ENCODE measurements around the gene FBXL13.
"Not testable (repeated sequence)": the region's sequence is repeated elsewhere in the genome, so short reads cannot be mapped to it uniquely, and the experiment has no call there.

The FBXL13 gene

DNA sequence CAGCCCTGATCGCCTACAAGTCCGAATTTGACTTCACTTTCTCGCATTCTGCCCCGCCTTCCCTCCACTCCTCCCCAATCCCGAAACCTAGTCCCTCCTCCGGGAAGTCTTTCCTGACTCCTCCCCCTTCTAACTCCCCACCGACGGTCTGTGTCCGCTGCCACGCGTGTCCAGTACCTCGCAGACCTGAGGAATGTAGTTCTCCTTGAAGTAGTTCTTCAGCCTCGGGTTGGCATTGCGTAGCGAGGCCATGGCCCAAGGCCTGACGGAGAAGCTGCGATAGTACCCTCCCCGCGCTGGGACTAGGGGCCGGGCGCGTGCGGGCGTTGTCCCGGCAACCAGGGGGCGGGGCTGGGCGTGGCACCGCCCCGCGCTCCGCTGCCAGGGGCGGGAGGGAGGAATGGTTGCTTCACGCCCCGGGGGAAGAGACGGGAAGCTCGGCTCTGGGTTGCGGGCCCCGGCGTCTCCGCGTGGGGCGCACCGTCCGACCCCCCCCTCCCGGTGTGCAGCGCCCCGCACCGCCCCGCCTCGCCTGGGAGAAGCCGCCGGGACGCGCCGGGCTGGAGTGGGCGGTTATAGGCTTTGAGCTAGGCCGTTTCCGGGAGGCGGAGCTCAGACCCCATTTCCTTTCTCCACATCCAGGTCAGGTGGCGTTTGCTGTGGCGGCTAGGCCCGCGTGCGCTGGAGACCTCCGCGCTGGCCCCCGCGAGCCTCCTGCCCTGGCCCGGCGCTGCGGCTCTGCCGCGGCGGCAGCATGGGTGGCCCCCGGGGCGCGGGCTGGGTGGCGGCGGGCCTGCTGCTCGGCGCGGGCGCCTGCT, at the start of gene FBXL13, which contains the start of gene ARMC10:
Gene FBXL13 (minus strand): TSS at position 278 of the 818 bp plus-strand sequence.
Gene ARMC10 (plus strand): TSS at position 622 of the 818 bp plus-strand sequence. CDS start 133 bp downstream, at position 755.
- DNase-seq: peak; percentile 76

DNA sequence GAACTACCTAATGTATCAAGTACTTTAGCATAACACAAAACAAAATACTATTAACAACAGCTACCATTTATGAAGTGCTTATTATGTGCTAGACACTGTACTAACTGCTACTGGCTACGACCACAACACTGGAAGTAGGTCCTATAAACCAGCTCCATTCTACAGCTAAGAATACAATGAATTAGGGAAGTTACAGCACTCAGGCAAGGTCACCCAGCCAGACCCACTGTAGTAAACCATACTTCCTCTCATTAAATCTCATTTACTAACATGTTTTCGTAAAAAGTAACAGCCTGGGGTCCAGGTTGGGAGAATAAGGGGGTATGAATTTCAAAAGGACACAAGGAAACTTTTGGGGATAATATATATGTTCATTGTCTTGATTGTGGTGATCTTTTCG, 48.9 kb upstream of the FBXL13 start:
- DNase-seq: no peak

DNA sequence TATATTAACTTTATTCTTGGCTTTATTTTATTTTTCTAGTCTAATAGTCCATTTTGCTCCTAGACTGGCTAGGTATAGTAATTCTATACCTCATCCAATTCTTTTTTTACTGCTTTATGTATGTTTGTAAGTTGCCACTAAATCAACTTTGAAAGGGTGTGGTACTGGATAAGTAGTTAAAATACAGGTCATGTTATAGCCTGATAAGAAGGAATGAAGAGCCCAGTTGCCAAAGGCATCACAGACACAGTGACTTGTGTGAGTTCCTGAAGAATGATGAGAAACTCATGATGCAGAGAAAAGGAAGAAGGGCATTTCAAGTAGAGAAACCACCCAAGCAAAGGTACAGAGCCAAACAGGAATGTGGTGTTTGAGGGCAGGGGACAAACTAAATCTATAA, 47.0 kb upstream of the FBXL13 start:
- DNase-seq: no peak

DNA sequence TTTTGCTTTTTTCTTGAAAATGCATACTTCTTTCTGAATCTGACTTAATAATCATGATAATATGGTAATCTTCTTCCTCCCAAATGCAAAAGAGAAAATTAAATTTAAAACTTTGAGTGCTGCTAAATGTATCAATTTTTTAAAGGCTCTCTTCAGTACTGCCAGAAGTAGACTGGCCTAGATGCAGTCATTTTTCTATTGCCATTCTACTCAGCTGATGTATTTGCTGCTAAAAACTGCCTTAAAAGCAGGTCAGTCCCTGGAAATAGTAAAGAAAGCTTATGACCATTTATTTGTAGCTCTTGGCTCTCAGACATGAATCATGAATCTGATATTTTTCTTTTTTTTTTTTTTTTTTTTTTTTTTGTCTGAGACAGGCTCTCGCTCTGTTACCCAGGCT, 45.8 kb upstream of the FBXL13 start:
- no peak for DNase-seq

DNA sequence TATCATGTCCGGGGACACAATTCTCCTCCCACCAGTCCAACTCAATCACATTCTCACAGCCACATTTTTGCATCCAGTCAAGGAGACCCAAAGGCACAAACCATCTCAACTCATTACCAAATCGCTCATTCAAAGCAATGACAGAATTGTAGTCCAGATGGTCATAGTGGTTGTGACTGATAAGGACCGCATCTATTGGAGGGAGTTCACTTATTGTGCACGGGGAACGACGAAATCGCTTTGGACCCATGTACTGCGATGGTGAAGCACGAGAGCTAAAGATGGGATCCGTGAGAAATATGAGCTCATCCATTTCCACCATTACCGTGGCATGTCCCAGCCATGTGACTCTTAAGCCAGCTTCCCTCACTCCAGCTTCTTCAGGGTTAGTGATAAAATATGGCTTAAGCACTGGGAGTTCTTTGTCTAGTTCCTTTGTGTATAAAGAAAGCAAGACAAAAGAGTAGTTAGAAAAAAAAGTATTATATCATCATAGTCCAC, 45.2 kb upstream of the FBXL13 start:
- DNase-seq: no peak

DNA sequence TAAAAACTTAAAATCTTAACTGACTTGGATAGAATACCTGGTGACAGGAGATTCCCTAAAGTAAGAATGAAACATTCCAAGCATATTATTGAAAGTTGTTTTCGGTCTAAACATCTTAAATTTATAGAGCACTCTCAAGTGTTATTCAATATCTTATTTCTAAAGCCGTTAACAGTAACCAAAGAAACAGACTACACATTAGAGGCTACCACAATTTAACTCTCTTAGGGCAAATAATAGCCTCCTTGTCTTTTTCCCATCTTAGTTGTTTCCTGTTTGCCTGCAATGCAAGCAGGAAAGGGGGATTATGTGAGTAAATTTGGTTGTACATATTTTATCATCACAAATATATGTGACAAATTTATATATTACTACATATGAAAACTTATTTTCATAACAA, 42.9 kb upstream of the FBXL13 start:
- no peak for DNase-seq

DNA sequence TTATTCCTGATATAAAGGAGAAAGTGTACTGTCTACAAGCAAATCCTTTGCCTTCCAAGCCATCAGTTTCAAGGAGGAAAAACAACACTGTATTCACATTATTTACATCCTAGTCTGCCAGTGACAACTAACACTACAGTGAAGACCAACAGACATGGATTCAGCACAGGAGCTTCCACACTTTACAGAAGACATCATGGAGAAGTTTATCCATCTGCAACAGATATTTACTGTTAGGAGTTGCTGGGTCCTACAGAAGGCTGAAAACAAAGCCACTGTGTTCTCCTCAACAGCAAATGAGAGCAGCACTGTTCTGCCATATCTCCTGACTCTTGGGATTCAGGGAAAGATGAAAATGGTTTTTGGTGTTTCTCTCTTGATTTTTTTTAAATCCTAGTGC, 42.4 kb upstream of the FBXL13 start:
- no peak for DNase-seq

DNA sequence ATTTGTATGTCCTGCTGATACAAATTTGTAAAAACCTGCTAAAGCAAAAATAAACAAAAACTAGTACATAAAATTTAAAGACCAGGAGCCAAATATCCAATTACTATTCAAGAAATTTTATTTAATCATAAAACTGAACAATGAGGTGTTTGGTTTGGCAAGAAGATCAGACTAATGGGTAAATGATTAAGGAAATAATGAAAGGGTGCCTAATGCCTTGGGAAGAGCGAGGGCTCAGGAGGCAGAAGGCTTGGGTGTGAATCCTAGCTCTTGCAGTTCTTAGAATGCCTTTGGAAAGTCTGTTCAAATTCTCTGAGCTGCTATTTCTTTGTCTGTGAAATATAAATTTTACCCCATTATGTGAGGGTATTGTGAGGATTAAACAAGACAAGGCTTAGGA, 41.9 kb upstream of the FBXL13 start:
- DNase-seq: no peak

DNA sequence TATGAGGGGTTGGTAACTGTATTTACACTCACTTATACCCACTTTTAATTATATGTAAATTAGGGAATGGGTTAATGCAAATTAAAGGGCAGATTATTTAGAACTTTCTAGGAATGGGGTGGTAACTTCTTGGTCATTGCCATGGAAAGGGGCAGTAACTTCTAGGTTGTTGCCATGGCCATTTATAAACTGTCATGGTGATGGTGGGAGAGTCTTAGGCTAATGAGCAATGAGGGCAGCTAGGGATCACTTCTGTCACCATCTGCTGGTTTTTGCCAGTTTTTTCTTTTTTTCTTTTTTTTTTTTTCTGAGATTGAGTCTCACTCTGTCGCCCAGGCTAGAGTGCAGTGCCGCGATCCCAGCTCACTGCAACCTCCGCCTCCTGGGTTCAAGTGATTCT, 41.2 kb upstream of the FBXL13 start:
- no peak for DNase-seq

DNA sequence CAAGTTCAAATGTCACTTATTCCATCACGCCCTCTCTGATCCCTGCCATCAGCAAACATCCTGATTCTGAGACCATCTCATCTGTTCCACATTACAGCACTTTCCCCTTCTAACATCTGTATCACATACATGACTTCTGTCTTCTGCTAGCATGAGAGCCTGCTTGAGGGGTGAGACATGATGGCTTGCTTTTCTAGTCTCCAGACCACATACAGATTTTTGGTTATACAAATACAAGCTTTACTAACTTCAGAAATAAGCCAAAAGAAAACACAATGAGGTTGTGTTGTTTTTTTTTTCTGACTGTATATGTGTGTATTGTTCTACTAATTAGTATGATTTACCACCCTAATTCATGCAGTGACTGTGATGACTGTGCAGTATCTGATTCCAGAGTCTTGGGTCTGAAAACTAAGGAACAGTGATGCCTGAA, 40.0 kb upstream of the FBXL13 start:
- DNase-seq: no peak

DNA sequence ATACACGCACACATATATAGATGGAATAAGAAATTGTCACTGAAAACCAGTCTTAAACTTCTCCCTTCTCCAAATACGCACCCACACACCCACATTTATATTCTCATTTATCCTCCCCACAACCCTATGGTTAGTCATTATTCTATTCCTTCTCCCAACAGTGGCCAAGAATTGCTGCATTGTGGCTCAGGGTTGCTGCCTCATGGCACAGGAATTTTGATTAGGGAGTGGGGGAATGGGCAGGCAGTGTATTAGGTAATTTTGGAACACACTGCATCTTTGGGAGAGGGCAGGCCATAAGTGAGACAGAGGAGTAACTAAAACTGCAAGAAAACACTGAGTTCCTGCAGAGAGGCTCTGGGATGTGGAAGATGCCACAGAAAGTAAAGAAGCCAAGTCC, 38.6 kb upstream of the FBXL13 start:
- DNase-seq: no peak

DNA sequence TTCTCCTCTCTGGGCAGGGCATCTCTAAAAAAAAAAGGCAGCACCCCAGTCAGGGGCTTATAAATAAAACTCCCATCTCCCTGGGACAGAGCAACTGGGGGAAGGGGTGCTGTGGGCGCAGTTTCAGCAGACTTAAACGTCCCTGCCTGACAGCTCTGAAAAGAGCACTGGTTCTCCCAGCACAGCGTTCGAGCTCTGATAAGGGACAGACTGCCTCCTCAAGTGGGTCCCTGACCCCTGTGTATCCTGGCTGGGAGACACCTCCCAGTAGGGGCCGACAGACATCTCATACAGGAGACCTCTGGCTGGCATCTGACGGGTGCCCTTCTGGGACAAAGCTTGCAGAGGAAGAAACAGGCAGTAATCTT, 32.1 kb upstream of the FBXL13 start:
- not testable (repeated sequence) for DNase-seq

DNA sequence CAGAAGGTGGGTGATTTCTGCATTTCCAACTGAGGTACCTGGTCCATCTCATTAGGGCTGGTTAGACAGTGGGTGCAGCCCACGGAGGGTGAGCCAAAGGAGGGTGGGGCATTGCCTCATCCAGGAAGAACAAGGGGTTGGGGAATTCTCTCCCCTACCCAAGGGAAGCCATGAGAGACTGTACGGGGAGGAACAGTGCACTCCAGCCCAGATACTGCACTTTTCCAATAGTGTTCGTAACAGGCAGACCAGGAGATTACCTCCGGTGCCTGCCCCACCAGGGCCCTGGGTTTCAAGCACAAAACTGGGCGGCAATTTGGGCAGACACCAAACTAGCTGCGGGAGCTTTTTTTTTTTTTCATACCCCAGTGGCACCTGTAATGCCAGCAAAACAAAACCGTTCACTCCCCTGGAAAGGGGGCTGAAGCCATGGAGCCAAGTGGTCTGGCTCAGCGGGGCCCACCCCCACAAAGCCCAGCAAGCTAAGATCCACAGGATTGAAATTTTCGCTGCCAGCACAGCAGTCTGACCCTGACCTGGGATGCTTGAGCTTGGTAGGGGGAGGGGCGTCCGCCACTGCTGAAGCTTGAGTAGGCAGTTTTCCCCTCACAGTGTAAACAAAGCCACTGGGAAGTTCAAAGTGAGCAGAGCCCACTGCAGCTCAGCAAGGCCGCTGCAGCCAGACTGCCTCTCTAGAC, 31.6 kb upstream of the FBXL13 start:
- DNase-seq: no peak

DNA sequence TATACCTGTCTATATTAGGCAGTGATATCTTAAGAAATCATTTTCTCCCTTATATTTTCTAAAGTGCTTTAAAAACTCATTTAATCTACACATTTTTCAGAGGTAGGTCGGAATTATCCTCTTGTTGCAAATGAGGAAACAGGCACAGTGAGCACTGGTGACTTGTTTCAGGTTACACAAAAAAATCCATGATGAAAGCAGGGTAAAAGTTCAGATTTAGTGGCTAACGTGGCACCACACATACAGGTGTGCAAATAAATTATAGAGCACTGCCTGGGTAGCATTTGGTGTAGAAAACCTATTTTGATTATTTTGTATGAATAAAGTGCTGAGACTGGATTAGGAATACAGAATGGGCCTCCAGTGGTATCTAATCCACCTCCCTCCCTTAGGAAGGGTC, 26.9 kb upstream of the FBXL13 start:
- no peak for DNase-seq

DNA sequence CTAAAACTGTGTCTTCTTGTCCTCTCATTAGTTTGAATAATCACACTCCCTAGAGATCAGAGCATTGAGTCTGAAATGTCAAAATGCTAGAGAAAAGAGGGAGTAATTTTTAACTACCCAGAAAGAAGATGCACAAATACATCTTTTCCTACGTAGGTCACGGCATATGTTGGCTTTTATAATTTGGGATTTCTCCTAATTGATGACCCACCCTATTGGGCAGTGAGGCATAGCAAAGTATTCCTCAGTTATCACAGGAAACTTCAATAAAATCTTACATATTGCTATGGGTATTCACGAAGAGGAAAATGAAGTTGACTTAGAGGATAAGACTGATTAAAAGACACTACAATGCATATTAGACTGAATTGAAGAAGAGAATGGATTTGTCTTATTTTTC, 25.8 kb upstream of the FBXL13 start:
- DNase-seq: no peak

DNA sequence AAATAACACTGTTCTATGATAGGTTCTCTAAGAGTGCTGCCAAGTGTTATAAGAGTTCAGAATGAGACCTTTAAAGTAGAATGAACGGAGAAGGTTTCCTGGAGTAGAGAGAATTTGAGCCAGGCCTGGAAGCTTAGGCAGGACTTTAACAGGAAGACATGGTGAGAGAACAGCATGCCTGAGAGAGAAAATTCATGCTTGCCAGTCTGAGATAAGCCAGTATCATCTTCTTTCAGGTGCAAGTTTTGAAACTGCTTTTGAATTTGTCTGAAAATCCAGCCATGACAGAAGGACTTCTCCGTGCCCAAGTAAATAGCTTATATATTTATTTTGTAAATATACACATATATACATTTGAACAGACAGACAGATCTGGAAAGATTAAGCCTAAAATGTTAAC, 22.4 kb upstream of the FBXL13 start:
- DNase-seq: no peak

DNA sequence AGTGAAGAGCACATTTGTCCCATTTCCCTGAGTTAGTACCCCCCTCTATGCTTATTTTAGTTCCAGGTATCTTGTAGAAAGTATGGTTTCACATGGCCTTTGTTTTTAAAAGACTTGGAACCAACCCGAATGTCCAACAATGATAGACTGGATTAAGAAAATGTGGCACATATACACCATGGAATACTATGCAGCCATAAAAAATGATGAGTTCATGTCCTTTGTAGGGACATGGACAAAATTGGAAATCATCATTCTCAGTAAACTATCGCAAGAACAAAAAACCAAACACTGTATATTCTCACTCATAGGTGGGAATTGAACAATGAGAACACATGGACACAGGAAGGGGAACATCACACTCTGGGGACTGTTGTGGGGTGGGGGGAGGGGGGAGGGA, 21.0 kb upstream of the FBXL13 start:
- not testable (repeated sequence) for DNase-seq

DNA sequence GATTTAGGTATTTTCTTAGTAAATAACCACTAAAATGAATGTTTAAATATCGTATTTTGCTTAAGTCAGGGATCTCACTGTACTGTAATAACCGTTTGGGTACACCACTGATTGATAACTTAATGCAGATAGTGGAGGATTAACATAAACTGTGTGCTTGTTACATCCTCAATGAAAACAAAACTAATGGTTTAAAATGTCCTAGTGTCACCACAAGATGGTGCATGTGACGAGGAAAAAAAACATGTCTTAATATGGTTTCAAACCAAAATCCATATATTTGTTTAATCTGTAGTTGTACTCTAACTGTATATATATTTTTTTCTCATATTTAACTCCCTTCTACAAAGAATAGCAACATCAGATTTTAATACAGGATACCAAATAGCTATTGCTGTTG, 19.5 kb upstream of the FBXL13 start:
- DNase-seq: no peak

DNA sequence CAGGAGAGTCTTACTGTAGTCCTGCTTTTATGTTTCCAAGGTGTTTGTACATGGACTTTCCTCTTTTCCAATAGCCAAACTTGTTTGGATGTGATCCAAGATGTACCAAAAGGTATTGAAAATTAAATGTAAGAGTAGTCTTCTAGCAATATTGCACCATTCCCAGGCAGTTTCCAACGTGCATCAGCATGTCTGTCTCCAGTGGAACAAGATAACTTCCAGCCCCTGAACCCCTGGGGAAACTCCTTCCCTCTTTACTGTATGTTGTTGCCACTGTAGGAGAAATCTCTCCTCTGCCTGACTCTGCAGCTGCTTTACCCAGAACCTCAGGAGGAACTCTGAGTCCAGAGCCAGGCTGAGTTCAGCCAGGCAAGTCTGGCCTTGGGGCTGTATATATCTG, 18.8 kb upstream of the FBXL13 start:
- DNase-seq: no peak

DNA sequence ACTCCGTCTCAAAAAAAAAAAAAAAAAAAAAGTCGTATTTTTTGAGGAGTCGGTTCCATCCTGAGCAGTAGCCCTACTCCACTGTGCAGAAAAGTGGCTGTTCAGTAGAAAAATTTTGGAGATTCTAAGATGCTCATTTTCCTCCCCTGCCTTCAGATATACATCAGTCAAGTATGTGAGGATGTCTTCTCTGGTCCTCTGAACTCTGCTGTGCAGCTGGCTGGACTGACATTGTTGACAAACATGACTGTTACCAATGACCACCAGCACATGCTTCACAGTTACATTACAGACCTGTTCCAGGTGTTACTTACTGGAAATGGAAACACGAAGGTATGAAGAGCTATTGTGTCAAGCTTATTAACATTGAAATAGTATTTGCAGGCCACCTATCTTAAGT, 17.7 kb upstream of the FBXL13 start:
- not testable (repeated sequence) for DNase-seq

DNA sequence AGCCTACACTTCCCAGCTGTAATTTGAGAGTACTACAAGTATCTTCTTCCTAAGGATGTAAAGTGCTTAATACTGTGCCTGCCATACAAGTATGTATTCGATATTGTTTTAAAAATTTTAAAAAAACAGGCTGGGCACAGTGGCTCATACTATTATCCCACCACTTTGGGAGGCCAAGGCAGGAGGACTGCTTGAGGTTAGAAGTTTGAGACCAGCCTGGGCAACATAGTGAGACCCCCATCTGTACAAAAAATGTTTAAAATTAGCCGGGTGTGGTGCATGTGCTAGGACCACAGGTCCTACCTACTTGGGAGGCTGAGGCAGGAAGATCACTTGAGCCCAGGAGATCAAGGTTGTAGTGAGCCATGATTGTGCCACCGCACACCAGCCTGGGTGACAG, 8.6 kb upstream of the FBXL13 start:
- DNase-seq: no peak

DNA sequence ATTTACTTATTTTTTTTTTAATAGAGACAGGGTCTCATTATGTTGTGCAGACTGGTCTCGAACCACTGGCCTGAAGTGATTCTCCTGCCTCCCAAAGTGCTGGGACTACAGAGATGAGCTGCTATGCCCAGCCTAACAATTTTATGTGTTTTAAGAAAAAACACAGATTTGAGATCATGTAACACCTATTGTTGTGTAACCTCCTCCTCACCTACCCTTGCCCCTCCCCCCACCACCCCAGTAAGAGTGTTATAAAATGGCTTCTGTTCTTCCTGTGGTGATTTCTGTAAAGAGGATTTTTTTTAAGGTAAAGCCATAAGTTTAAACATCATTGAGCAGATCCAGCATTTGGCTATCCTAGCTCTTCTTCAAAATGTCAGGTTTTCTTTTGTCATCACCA, 7.9 kb upstream of the FBXL13 start:
- no peak for DNase-seq

DNA sequence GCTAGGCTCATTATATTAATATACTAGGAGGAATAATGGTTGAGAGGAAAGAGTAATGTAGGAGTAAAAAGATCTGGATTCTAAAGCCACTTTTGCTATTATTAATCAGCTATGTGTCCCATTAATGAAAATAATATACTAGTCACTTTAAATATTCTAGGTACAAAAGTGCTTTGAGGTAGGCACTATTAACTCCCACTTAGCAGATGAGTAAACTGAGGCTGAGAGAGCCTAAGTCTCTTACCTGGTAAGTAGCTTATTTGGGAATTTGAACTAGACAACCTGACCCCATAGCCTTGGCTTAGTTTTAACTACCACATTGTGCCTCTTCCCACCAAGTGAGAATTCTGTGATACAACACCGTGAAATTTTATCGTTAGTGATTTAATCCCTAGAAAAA, 6.3 kb upstream of the FBXL13 start:
- DNase-seq: no peak

DNA sequence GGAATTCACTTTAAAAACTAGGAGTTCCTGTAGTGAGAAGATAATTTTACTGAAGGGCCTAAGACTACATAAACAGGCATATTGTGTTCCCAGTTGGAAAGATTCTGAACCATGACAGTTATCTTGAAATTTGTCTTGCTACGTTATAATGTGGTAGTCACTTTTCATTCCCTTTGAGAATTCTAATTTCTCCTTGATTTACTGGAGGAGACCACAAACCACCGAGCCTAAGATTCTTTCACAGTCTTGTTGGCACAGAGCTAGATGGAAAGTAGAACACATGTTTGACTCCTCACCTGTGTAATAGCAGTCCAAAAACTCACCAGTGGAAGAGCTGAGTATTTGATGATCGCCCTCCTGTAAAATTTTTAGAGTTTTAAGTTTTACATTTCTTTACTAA, 5.2 kb upstream of the FBXL13 start:
- no peak for DNase-seq
